ENCODE measurements around the gene ACADM.

DNA sequence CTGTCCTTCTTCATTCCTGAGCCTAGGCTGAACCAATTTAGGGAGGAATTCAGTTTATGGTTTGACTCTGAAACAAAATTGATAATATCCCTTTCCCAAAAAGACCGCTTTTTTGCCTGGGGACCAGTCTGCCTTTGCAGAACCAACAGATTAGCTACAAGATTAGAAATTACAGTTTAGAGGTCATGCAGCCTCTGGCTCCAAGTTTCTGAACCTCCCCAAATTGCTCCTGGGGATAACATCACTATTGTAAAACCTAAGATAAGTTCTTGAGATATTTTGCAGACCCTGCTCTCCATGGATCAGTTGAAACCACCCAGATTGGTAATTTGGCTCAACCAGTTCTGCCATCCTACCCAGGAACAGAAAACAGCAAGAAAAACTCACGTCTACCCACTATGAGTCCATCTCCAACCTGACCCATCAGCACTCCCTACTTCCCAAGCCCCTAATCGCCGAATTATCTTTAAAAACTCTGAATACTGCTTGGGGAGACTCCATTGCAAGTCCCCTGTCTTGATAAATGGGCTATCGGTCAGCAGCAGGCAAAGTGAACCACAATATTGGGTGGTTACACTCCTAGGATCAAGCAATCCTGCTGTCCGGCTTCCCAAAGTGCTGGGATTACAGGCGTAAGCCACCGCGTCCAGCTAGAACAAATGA is 60.9 kb downstream of the ACADM start:
- TF ChIP-seq REST (IDR thresholded peaks at IDR 0.05; ENCODE audit: low read depth, low read length) (no peak), MXI1 (IDR thresholded peaks at IDR 0.05; ENCODE audit: low read depth, low read length) (no peak), RFX5 (IDR thresholded peaks at IDR 0.05; ENCODE audit: low read length) (no peak), FOXJ3 (CRISPR knock-in tag; IDR thresholded peaks at IDR 0.05) (no peak)
